GM10266 (cell line): ENCODE results near the gene CDK14.

Experiments
- DNase-seq: peaks from one replicate; pipeline ENCODE4 v3.0.0; 2012; ENCODE audit errors: extremely low spot score
- TF ChIP-seq, protein P1 (sequence below): IDR thresholded peaks from 2 replicates; pipeline ENCODE4 v1.5.1; 2012; ENCODE audit warnings: mild to moderate bottlenecking, low read depth; ENCODE audit not compliant: control insufficient read depth, insufficient read depth; ENCODE audit errors: missing control alignments

Gene CDK14

DNA sequence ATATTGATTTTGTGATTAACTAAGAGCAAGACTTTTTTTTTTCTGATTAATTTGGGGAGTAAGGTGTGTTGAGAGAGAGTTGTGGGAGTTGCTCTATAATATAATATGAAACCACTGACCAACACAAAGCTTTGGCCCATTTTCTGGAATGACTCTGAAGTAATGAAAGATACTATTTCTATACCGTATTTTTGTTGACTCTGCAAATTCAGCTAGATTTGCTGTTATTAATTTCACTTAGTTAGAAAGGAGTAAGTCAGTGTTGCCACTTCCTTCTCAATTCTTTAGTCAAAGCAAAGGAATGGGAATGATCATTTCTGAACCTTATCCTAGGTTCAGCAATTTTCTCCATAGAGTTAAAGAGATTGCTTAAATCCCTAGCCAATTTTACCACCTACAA is 355.1 kb downstream of the CDK14 start:
- TF ChIP-seq, protein P1, sequence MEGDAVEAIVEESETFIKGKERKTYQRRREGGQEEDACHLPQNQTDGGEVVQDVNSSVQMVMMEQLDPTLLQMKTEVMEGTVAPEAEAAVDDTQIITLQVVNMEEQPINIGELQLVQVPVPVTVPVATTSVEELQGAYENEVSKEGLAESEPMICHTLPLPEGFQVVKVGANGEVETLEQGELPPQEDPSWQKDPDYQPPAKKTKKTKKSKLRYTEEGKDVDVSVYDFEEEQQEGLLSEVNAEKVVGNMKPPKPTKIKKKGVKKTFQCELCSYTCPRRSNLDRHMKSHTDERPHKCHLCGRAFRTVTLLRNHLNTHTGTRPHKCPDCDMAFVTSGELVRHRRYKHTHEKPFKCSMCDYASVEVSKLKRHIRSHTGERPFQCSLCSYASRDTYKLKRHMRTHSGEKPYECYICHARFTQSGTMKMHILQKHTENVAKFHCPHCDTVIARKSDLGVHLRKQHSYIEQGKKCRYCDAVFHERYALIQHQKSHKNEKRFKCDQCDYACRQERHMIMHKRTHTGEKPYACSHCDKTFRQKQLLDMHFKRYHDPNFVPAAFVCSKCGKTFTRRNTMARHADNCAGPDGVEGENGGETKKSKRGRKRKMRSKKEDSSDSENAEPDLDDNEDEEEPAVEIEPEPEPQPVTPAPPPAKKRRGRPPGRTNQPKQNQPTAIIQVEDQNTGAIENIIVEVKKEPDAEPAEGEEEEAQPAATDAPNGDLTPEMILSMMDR: no peak
- DNase-seq: no peak

DNA sequence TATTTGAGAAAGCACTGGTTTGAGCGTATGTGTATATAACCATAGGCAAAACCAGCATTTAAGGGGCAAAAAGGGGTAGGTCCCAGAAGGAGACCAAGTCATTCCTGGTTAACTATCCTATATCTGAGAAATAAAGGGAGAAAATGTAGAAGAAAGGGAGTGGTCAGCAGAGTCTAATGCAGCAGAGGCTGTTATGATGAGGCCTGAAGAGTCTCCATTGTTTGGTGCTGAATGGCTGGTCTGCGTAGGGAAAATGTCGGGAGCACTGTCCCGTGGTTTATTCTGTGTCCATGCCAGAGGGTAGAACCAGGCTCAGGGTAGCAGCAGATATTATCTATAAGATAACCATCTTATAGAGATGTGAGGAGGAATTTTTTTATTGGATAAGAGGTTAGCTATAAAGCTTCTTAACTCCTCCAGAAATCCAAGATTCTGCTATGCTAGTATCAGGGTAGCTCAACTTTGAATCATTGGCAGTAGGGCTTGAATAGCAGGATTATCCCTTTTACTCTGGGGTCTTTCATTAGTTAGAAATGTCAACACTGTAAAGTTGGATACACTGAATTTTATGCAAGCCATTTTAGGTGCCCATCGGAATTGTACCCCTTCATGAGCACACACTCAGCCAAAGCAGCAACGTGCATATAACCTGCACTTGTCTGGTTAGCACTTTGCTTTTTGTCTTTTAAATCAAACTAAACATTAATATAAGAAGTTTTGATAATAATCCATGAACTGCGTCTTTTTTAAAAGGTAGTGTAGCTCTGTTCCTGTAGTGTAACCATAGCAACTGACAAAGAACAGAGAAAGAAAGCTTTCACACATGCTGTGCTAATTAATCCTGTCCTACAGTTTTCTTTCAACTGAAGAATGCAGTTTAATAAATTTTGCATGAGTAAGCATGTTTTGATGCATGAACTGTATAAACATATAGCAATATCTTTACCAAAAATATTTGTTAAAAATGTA is 356.1 kb downstream of the CDK14 start:
- no peak for DNase-seq
- TF ChIP-seq, protein P1: no peak

- no peak for DNase-seq
- TF ChIP-seq, protein P1: no peak
These were observed 359.6 kb downstream of the CDK14 start for GRCh38 chr7:90955641-90956207.

DNA sequence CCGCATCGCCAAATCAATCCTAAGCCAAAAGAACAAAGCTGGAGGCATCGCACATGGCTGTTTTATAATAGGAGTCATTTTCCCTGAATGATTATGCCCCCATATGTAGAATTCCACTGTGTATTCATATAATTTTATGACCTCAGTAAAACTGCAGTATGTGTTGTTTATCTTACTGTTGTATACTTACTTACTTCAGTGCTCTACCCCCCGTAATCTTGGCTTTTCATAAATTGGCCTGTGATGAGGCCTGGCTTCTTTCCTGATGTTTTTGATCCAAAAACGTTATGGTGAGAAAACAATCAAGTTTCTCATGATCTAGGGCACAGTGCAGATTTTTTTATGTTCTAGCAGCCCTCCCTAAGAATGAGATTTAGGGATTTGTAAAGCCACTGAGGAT is 361.8 kb downstream of the CDK14 start:
- DNase-seq: no peak
- TF ChIP-seq, protein P1: no peak

DNA sequence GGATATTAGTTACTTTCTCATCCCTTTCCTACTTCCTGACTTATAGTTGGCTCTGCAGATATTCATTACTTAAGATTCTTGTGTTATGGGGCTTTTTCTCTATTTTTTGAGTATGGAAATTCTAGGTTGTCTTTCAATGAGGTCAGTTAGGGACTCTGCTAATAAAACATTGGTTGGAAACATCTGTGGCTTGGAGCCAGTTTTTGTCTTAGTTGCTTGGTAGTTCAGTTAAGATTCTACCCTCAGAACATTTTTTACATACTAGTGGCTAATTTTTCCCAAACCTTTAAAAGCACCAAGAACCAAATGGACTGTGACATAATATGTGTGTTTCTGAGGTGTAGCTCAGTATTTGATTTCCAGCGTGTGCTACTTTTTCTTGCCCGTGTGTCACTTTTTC is 362.5 kb downstream of the CDK14 start:
- TF ChIP-seq, protein P1: no peak
- no peak for DNase-seq

GRCh38 chr7:90961037-90961725 is 365.1 kb downstream of the CDK14 start:
- no peak for DNase-seq
- TF ChIP-seq, protein P1: no peak
